ENCODE measurements around the gene FOXP2. TPM values are rescaled to one million over a fixed set of nuclear protein-coding genes. Genes with fewer than 3 reads are reported as not detected.

The FOXP2 gene
- total RNA-seq, 1 experiment from 2014 or later: not detected

- BruUV-seq (replicated peaks): no TSS peak
- no peak overlapping the region for H3K4me3 ChIP-seq (ENCODE audit: low read depth, low read length)
- H3K27me3 ChIP-seq (replicated peaks; ENCODE audit: control insufficient read depth, insufficient read depth, low read length): no peaks in the 10 kb centered on the region
- intact Hi-C loops (cut with micrococcal nuclease; ENCODE audit: unreplicated experiment): no loop called here
- H3K36me3 ChIP-seq (ENCODE audit: control insufficient read depth, insufficient read depth, low read length): no peaks in the 10 kb centered on the region
- Mint-ChIP-seq H3K27me3 (ENCODE audit: insufficient read depth, unreplicated experiment) (peaks cover 3% of the 10 kb centered on the region), H3K27ac (ENCODE audit: unreplicated experiment) (peak overlapping the region; percentile 64), H3K4me1 (ENCODE audit: low read depth, unreplicated experiment) (no peaks in the 10 kb centered on the region), H3K36me3 (ENCODE audit: insufficient read depth, unreplicated experiment) (no peaks in the 10 kb centered on the region), H3K9me3 (ENCODE audit: unreplicated experiment) (no peaks in the 10 kb centered on the region), H3K4me3 (ENCODE audit: unreplicated experiment) (no peak overlapping the region)
- no peaks in the 10 kb centered on the region for H3K4me1 ChIP-seq
- no peaks in the 10 kb centered on the region for H3K9me3 ChIP-seq
- TF ChIP-seq CTCF (IDR thresholded peaks at IDR 0.05; ENCODE audit: insufficient read depth in 1 of 2, low read depth in 1 of 2, low read length in 1 of 2, severe bottlenecking in 1 of 2, unreplicated experiment in 1 of 2): no peak
- ChIA-PET CTCF (no interaction called here), POLR2A (no interaction called here)
- peak in 1 of 2 experiments; percentile 26 for DNase-seq
These were observed 306.1 kb downstream of the FOXP2 start for GRCh38 chr7:114720725-114721124.

DNA sequence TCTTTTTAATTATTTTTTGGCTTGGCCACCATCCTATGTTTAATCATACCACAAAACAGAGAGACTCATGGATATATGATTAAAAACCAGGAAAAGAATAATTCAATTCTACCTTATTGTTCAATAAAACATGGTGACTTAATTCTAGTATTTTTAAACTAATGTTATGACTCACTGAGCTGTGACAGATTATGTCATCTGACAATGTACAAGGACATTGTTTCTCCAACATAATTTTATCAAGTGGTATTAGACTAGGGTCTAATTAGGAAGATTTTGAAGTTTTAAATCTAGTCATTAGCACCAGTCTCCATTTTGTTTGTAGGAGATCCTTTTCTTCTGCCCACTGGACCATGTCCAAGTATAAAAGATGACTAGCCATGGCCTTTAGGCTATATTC, 307.9 kb downstream of the FOXP2 start:
- DNase-seq: no peak
- Histone ChIP-seq H3K4me1 (no peaks in the 10 kb centered on the region), H3K27me3 (replicated peaks; ENCODE audit: control insufficient read depth, insufficient read depth, low read length) (no peaks in the 10 kb centered on the region), H3K9me3 (0 out of 2 replicates have a peak, but pooled peaks cover 3% of the 10 kb centered on the region), H3K36me3 (ENCODE audit: control insufficient read depth, insufficient read depth, low read length) (no peaks in the 10 kb centered on the region), H3K4me3 (ENCODE audit: low read depth, low read length) (no peak overlapping the region)
- TF ChIP-seq CTCF (IDR thresholded peaks at IDR 0.05; ENCODE audit: insufficient read depth in 1 of 2, low read depth in 1 of 2, low read length in 1 of 2, severe bottlenecking in 1 of 2, unreplicated experiment in 1 of 2): no peak
- no TSS peak for BruUV-seq (replicated peaks)
- Mint-ChIP-seq H3K36me3 (ENCODE audit: insufficient read depth, unreplicated experiment) (no peaks in the 10 kb centered on the region), H3K27ac (ENCODE audit: unreplicated experiment) (no peak overlapping the region), H3K4me3 (ENCODE audit: unreplicated experiment) (no peak overlapping the region), H3K4me1 (ENCODE audit: low read depth, unreplicated experiment) (no peaks in the 10 kb centered on the region), H3K9me3 (ENCODE audit: unreplicated experiment) (no peaks in the 10 kb centered on the region), H3K27me3 (ENCODE audit: insufficient read depth, unreplicated experiment) (peaks cover 2% of the 10 kb centered on the region)
- ChIA-PET POLR2A (no interaction called here), CTCF (no interaction called here)
- intact Hi-C loops (cut with micrococcal nuclease; ENCODE audit: unreplicated experiment): no loop called here

DNA sequence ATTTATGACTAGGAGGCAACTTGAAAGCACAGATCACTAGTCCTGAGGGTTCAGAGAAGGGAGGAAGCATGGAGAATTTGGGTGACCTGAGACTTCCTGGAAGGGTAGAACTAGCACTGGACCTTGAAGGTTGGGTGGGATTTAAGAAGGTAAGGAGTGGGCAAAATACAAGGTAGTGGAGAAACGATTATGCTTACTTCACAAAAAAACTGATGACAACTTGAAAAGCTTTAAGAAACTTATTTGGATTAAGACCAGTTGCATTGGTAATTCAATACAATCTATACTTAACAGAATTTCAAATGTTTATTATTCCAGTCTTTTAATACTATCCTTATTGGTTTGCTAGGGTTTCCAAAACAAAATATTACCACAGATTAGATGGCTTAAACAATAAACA, 308.7 kb downstream of the FOXP2 start:
- no peaks in the 10 kb centered on the region for H3K4me1 Mint-ChIP-seq (ENCODE audit: low read depth, unreplicated experiment)
- intact Hi-C loops (cut with micrococcal nuclease; ENCODE audit: unreplicated experiment): no loop called here
- Histone ChIP-seq H3K4me3 (ENCODE audit: low read depth, low read length) (no peak overlapping the region), H3K4me1 (no peaks in the 10 kb centered on the region), H3K27me3 (replicated peaks; ENCODE audit: control insufficient read depth, insufficient read depth, low read length) (no peaks in the 10 kb centered on the region), H3K36me3 (ENCODE audit: control insufficient read depth, insufficient read depth, low read length) (no peaks in the 10 kb centered on the region), H3K9me3 (0 out of 2 replicates have a peak, but pooled peaks cover 3% of the 10 kb centered on the region)
- peaks cover under 1% of the 10 kb centered on the region for H3K9me3 Mint-ChIP-seq (ENCODE audit: unreplicated experiment)
- POLR2A ChIA-PET: no interaction called here
- no TSS peak for BruUV-seq (replicated peaks)
- no peak overlapping the region for H3K27ac Mint-ChIP-seq (ENCODE audit: unreplicated experiment)
- TF ChIP-seq CTCF (IDR thresholded peaks at IDR 0.05; ENCODE audit: insufficient read depth in 1 of 2, low read depth in 1 of 2, low read length in 1 of 2, severe bottlenecking in 1 of 2, unreplicated experiment in 1 of 2): no peak
- CTCF ChIA-PET: no interaction called here
- no peaks in the 10 kb centered on the region for H3K36me3 Mint-ChIP-seq (ENCODE audit: insufficient read depth, unreplicated experiment)
- H3K4me3 Mint-ChIP-seq (ENCODE audit: unreplicated experiment): no peak overlapping the region
- peaks cover 2% of the 10 kb centered on the region for H3K27me3 Mint-ChIP-seq (ENCODE audit: insufficient read depth, unreplicated experiment)
- no peak for DNase-seq

Measured in Caco-2 (cell line).